Mucosa of descending colon (tissue), 3 donors: ENCODE measurements around the gene PDZRN3. TPM values are rescaled to one million over a fixed set of nuclear protein-coding genes. Genes with fewer than 3 reads are reported as not detected.

ENCODE experiments used
- ATAC-seq: fragments of 200-7000 bp; cut with Tn5 transposase; one replicate; pipeline ENCODE4 v1.9.1; 2020; ENCODE audit warnings: mild to moderate bottlenecking, moderate library complexity
- DNase-seq, 3 donors: peaks; one replicate each; pipeline ENCODE4 v3.0.0-alpha.2; 2020
- H3K36me3 ChIP-seq: fragments of 200-600 bp; one replicate; pipeline ENCODE4 v1.8.0; 2021; ENCODE audit warnings: low read depth, mild to moderate bottlenecking
- H3K4me1 ChIP-seq: fragments of 200-600 bp; one replicate; pipeline ENCODE4 v1.8.0; 2021; ENCODE audit warnings: low read depth, mild to moderate bottlenecking
- H3K4me3 ChIP-seq: fragments of 200-600 bp; one replicate; pipeline ENCODE4 v1.8.0; 2021; ENCODE audit warnings: mild to moderate bottlenecking
- H3K9me3 ChIP-seq: fragments of 200-600 bp; one replicate; pipeline ENCODE4 v1.8.0; 2021; ENCODE audit warnings: mild to moderate bottlenecking
- intact Hi-C, 2 donors: fragments of 100-400 bp; cut with DNase I in 1 of 2; cut with micrococcal nuclease in 1 of 2; formaldehyde crosslinking; loops; one replicate each; pipeline versions ENCODE4 v1.11.0 to v1.11.1; 2022; cut with DNase I, micrococcal nuclease
- total RNA-seq, 3 donors: library from RNA; stranded (reverse); fragmentation: NEBNext Ultra II Directional in 2 of 3; extraction: Animal tissue kit (Norgen Biotek cat#: 25700) in 2 of 3; gene quantifications; one replicate each; pipeline versions ENCODE4 v1.2.1 to v1.2.4, GENCODE V29; 2021 to 2023
- TF ChIP-seq, protein P1 (sequence below): fragments of 200-600 bp; IDR thresholded peaks from one replicate; pipeline ENCODE4 v1.8.0; 2022; ENCODE audit warnings: antibody characterized with exemption, mild to moderate bottlenecking
- donor health status: DM: no; HTN: no; CAD: no; lungs with moderate emphysema.
- donor health status: DM: no; HTN: no; CAD: no.
- donor health status: DM: no; HTN: yes; CAD: no.

Gene PDZRN3
- total RNA-seq, 3 donors from 2014 or later: 17.9 to 147 (median 18.5) TPM

GRCh38 chr3:73484656-73485248 is 140.0 kb downstream of the PDZRN3 start:
- TF ChIP-seq, protein P1, sequence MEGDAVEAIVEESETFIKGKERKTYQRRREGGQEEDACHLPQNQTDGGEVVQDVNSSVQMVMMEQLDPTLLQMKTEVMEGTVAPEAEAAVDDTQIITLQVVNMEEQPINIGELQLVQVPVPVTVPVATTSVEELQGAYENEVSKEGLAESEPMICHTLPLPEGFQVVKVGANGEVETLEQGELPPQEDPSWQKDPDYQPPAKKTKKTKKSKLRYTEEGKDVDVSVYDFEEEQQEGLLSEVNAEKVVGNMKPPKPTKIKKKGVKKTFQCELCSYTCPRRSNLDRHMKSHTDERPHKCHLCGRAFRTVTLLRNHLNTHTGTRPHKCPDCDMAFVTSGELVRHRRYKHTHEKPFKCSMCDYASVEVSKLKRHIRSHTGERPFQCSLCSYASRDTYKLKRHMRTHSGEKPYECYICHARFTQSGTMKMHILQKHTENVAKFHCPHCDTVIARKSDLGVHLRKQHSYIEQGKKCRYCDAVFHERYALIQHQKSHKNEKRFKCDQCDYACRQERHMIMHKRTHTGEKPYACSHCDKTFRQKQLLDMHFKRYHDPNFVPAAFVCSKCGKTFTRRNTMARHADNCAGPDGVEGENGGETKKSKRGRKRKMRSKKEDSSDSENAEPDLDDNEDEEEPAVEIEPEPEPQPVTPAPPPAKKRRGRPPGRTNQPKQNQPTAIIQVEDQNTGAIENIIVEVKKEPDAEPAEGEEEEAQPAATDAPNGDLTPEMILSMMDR: no peak
- DNase-seq: no peak
- no peak for ATAC-seq
- intact Hi-C loops: no loop called here
- peaks cover 3% of the 10 kb centered on the region for H3K4me1 ChIP-seq
- H3K36me3 ChIP-seq: no peaks in the 10 kb centered on the region
- H3K4me3 ChIP-seq: no peak overlapping the region
- no peaks in the 10 kb centered on the region for H3K9me3 ChIP-seq

DNA sequence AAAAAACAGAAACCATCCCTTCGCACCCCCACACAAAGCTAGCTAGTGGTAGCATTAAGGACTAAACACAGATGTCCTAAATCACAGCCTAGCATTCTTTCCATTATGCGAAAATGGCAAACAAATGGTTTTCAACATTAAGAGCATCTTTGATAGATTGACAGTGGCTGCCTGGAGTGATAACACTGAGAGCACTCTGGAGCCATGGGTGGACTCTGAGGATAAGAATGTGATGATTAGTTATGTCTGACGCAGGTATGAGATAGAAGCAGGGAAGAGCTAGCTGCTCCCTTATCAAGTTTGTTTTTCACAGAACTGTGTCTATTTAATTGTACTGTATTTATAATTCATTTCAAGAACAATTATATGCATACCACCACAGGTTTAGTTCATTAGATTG is 142.9 kb downstream of the PDZRN3 start:
- Histone ChIP-seq H3K9me3 (no peaks in the 10 kb centered on the region), H3K4me3 (no peak overlapping the region), H3K36me3 (no peaks in the 10 kb centered on the region), H3K4me1 (peaks cover 3% of the 10 kb centered on the region)
- intact Hi-C loops: no loop called here
- ATAC-seq (no peak), DNase-seq (no peak)
- TF ChIP-seq, protein P1: no peak

- Histone ChIP-seq H3K4me1 (peaks cover 3% of the 10 kb centered on the region), H3K36me3 (no peaks in the 10 kb centered on the region), H3K4me3 (no peak overlapping the region), H3K9me3 (no peaks in the 10 kb centered on the region)
- intact Hi-C loops: no loop called here
- TF ChIP-seq, protein P1: no peak
- no peak for ATAC-seq
- no peak for DNase-seq
Observed at GRCh38 chr3:73480187-73480672, 144.5 kb downstream of the PDZRN3 start.

- TF ChIP-seq, protein P1: no peak
- ATAC-seq: no peak
- Histone ChIP-seq H3K9me3 (no peaks in the 10 kb centered on the region), H3K36me3 (no peaks in the 10 kb centered on the region), H3K4me3 (no peak overlapping the region), H3K4me1 (peaks cover 3% of the 10 kb centered on the region)
- intact Hi-C loops: no loop called here
- no peak for DNase-seq
Observed at GRCh38 chr3:73479325-73479724, 145.4 kb downstream of the PDZRN3 start.

- TF ChIP-seq, protein P1: no peak
- intact Hi-C loops: no loop called here
- no peaks in the 10 kb centered on the region for H3K36me3 ChIP-seq
- peaks cover 3% of the 10 kb centered on the region for H3K4me1 ChIP-seq
- H3K9me3 ChIP-seq: no peaks in the 10 kb centered on the region
- DNase-seq (no peak), ATAC-seq (no peak)
- no peak overlapping the region for H3K4me3 ChIP-seq
Observed at GRCh38 chr3:73478858-73479257, 145.9 kb downstream of the PDZRN3 start.

- ATAC-seq (no peak), DNase-seq (no peak)
- H3K4me1 ChIP-seq: no peaks in the 10 kb centered on the region
- intact Hi-C loops: no loop called here
- H3K4me3 ChIP-seq: no peak overlapping the region
- TF ChIP-seq, protein P1: no peak
- no peaks in the 10 kb centered on the region for H3K9me3 ChIP-seq
- H3K36me3 ChIP-seq: no peaks in the 10 kb centered on the region
Observed at GRCh38 chr3:73475717-73476116, 149.0 kb downstream of the PDZRN3 start.
